Sigmoid colon (tissue), 3 donors: ENCODE data around the gene EGR4.

ENCODE experiments used
- CTCF ChIP-seq, 4 experiments: fragments of 450-650 bp in 3 of 4; fragments of 200-600 bp in 1 of 4; IDR thresholded peaks; one replicate each; pipeline ENCODE4 v1.5.1; 2016 to 2019; ENCODE audit warnings: antibody characterized with exemption in 4 of 4, mild to moderate bottlenecking in 3 of 4, moderate library complexity in 2 of 4
- POLR2A ChIP-seq, 2 donors: fragments of 450-650 bp; IDR thresholded peaks; one replicate each; pipeline ENCODE4 v1.6.1; 2016; ENCODE audit warnings: antibody characterized with exemption in 2 of 2, mild to moderate bottlenecking in 2 of 2, moderate library complexity in 2 of 2

GRCh38 chr2:73339201-73339600 is 45.9 kb upstream of the EGR4 start:
- TF ChIP-seq CTCF (IDR thresholded peaks at IDR 0.05) (no peak), POLR2A (IDR thresholded peaks at IDR 0.05) (no peak)
